HepG2 (cell line): ENCODE results near the gene TBC1D1. TPM values are rescaled to one million over a fixed set of nuclear protein-coding genes. Genes with fewer than 3 reads are reported as not detected.

Source experiments
- ATAC-seq: fragments of 200-7000 bp; cut with Tn5 transposase; 3 replicates; pipeline ENCODE4 v1.9.1; 2020; ENCODE audit warnings: mild to moderate bottlenecking, moderate library complexity
- BruUV-seq: library from RNA; stranded (reverse); fragments of 400-500 nt; replicated peaks from 2 replicates; lab custom pipeline; 2021; lab: Mats Ljungman, UMichigan
- CTCF ChIA-PET: fragments of 300-600 bp; formaldehyde crosslinking; extraction: SDS; loops from one replicate; lab custom pipeline; 2021; ENCODE audit warnings: low total read pairs, inconsistent platforms, low intra/inter-chr PET ratio; lab: Yijun Ruan, JAX
- POLR2A ChIA-PET: fragments of 350-600 bp; sonication (Branson Sonifier 250); formaldehyde crosslinking; loops from one replicate; lab custom pipeline; 2020; ENCODE audit warnings: antibody characterized with exemption, inconsistent platforms; lab: Yijun Ruan, JAX
- DNase-seq: peaks from one replicate; pipeline ENCODE4 v3.0.0-alpha.2; 2015; ENCODE audit warnings: low spot score
- FAIRE-seq: peaks from 3 replicates; lab custom pipeline; 2011; peaks lifted over from hg19 to GRCh38; lab: Jason Lieb, UNC
- H2AFZ ChIP-seq: one replicate; pipeline ENCODE4 v1.6.1; 2011; ENCODE audit warnings: low read length, inconsistent platforms
- H3K27ac ChIP-seq: fragments of 300-600 bp; 3 replicates; pipeline ENCODE4 v1.8.0; 2011; ENCODE audit warnings: mixed run types, mild to moderate bottlenecking, mixed read lengths, low read length, inconsistent platforms; ENCODE audit not compliant: insufficient read depth; ENCODE audit errors: extremely low read length
- H3K27me3 ChIP-seq, 2 experiments: fragments of 200-600 bp in 1 of 2; 2 replicates in 1 of 2; 3 replicates in 1 of 2; pipeline versions ENCODE4 v1.6.0 to v1.8.0; 2011; ENCODE audit warnings: low read length in 2 of 2, mild to moderate bottlenecking in 2 of 2, moderate library complexity in 2 of 2, inconsistent platforms in 1 of 2; ENCODE audit not compliant: insufficient read depth in 2 of 2, control insufficient read depth in 1 of 2
- H3K36me3 ChIP-seq, 2 experiments: fragments of 200-600 bp in 1 of 2; replicated peaks in 1 of 2; 2 replicates in 1 of 2; 3 replicates in 1 of 2; pipeline versions ENCODE4 v1.5.1 to v1.8.0; 2011; ENCODE audit warnings: low read length in 2 of 2, inconsistent platforms in 1 of 2; ENCODE audit not compliant: insufficient read depth in 2 of 2, control insufficient read depth in 1 of 2
- H3K4me1 ChIP-seq: 2 replicates; pipeline ENCODE4 v1.5.1; 2012; ENCODE audit warnings: low read length, inconsistent platforms; ENCODE audit not compliant: insufficient read depth
- H3K4me2 ChIP-seq: 2 replicates; pipeline ENCODE4 v1.6.0; 2011; ENCODE audit warnings: low read depth, low read length, inconsistent platforms
- H3K4me3 ChIP-seq, 3 experiments: fragments of 200-600 bp in 1 of 3; sonication (generic), shearing (Covaris generic) in 1 of 3; replicated peaks in 1 of 3; 2 replicates each; pipeline ENCODE4 v1.5.1; 2011 to 2016; ENCODE audit warnings: low read length in 3 of 3, inconsistent platforms in 2 of 3, low read depth in 2 of 3, mild to moderate bottlenecking in 2 of 3, control low read depth in 1 of 3, mixed read lengths in 1 of 3; ENCODE audit not compliant: insufficient read depth in 1 of 3
- H3K79me2 ChIP-seq: one replicate; pipeline ENCODE4 v1.6.1; 2011; ENCODE audit warnings: low read length, inconsistent platforms; ENCODE audit not compliant: insufficient read depth
- H3K9ac ChIP-seq: 2 replicates; pipeline ENCODE4 v1.6.0; 2011; ENCODE audit warnings: mild to moderate bottlenecking, low read depth, low read length, inconsistent platforms; ENCODE audit not compliant: insufficient read depth
- H3K9me3 ChIP-seq: 2 replicates; pipeline ENCODE4 v1.5.1; 2012; ENCODE audit warnings: mild to moderate bottlenecking, low read length
- H4K20me1 ChIP-seq: 2 replicates; pipeline ENCODE4 v1.6.0; 2011; ENCODE audit warnings: inconsistent platforms, mild to moderate bottlenecking, low read length, moderate library complexity; ENCODE audit not compliant: insufficient read depth
- HBP1 ChIP-seq: IDR thresholded peaks from 2 replicates; pipeline ENCODE4 v1.6.1; 2016; ENCODE audit warnings: low read depth, control low read depth
- HES4 ChIP-seq: sonication (generic); formaldehyde crosslinking; IDR thresholded peaks from 2 replicates; pipeline ENCODE4 v1.9.0; 2021; ENCODE audit warnings: mild to moderate bottlenecking, missing genetic modification reagents, borderline replicate concordance
- HMGXB3 ChIP-seq: sonication (generic); formaldehyde crosslinking; IDR thresholded peaks from 2 replicates; pipeline ENCODE4 v1.4.0; 2020; ENCODE audit warnings: missing genetic modification reagents, borderline replicate concordance
- HNRNPUL1 ChIP-seq: fragments of 200-400 bp; formaldehyde crosslinking; IDR thresholded peaks from 2 replicates; pipeline ENCODE4 v1.6.1; 2017; ENCODE audit warnings: low read depth, mild to moderate bottlenecking, low read length, moderate library complexity
- ISX ChIP-seq: sonication (generic); formaldehyde crosslinking; conservative IDR thresholded peaks from 2 replicates; pipeline ENCODE4 v1.5.0; 2020; ENCODE audit warnings: missing genetic modification reagents
- KDM3A ChIP-seq: IDR thresholded peaks from 2 replicates; pipeline ENCODE4 v1.6.1; 2018; ENCODE audit warnings: low read depth, missing compliant biosample characterization
- MYNN ChIP-seq: sonication (generic); formaldehyde crosslinking; IDR thresholded peaks from 2 replicates; pipeline ENCODE4 v1.4.0; 2020; ENCODE audit warnings: mild to moderate bottlenecking, low read depth, missing genetic modification reagents
- PAWR ChIP-seq: sonication (generic); formaldehyde crosslinking; IDR thresholded peaks from 2 replicates; pipeline ENCODE4 v1.4.0; 2020; ENCODE audit warnings: missing genetic modification reagents, mild to moderate bottlenecking, borderline replicate concordance
- TFE3 ChIP-seq: IDR thresholded peaks from 2 replicates; pipeline ENCODE4 v1.6.1; 2016
- TOPORS ChIP-seq: sonication (generic); formaldehyde crosslinking; IDR thresholded peaks from 2 replicates; pipeline ENCODE4 v1.8.0; 2023; ENCODE audit warnings: mild to moderate bottlenecking, missing genetic modification reagents
- TP53 ChIP-seq: sonication (generic); formaldehyde crosslinking; conservative IDR thresholded peaks from 2 replicates; pipeline ENCODE4 v1.4.0; 2020; ENCODE audit warnings: missing genetic modification reagents
- USF2 ChIP-seq, 2 experiments: sonication (generic) in 1 of 2; formaldehyde crosslinking in 1 of 2; IDR thresholded peaks; 2 replicates each; pipeline versions ENCODE4 v1.5.1 to v1.6.1; 2011 to 2020; ENCODE audit warnings: borderline replicate concordance in 1 of 2, low read depth in 1 of 2, low read length in 1 of 2, mild to moderate bottlenecking in 1 of 2, missing genetic modification reagents in 1 of 2, moderate library complexity in 1 of 2
- ZNF30 ChIP-seq: sonication (generic); formaldehyde crosslinking; IDR thresholded peaks from 2 replicates; pipeline ENCODE4 v1.5.0; 2020; ENCODE audit warnings: mild to moderate bottlenecking, missing genetic modification reagents
- ZNF337 ChIP-seq: sonication (generic); formaldehyde crosslinking; IDR thresholded peaks from 2 replicates; pipeline ENCODE4 v1.5.1; 2020; ENCODE audit warnings: missing genetic modification reagents, low read depth, mild to moderate bottlenecking, borderline replicate concordance
- WGBS: methylation state at CpG from one replicate; pipeline ENCODE4 v1.1.6; 2017; ENCODE audit warnings: low lambda C conversion rate; 5-methylcytosine and 5-hydroxymethylcytosine counted together
- in situ Hi-C: cut with HindIII; loops from 2 replicates; pipeline ENCODE4 v1.10.0; 2017; ENCODE audit warnings: low pct_unique_long_range_greater_than_20kb; ENCODE audit not compliant: extremely low pct_ligation_motif_present
- intact Hi-C: fragments of 100-400 bp; cut with micrococcal nuclease; formaldehyde crosslinking; loops from one replicate; pipeline ENCODE4 v1.10.0; 2022; ENCODE audit not compliant: unreplicated experiment
- polyA plus RNA-seq, 8 experiments: library from polyadenylated mRNA; depleted of rRNA in 3 of 8; stranded (reverse) in 7 of 8; unstranded in 1 of 8; fragments of >200 nt; fragmentation: Illumina TruSeq in 4 of 8; extraction: Trizol in 4 of 8; gene quantifications; 2 replicates each; pipeline versions ENCODE4 v1.2.1 to v1.2.3, GENCODE V29; 2011 to 2016; ENCODE audit warnings: low read depth in 4 of 8, missing spikeins in 1 of 8, mixed read lengths in 1 of 8; ENCODE audit not compliant: insufficient read depth in 1 of 8
- total RNA-seq, 5 experiments: library from RNA; depleted of rRNA; stranded (reverse); fragments of >200 nt; fragmentation: Illumina TruSeq; extraction: Trizol; gene quantifications; 2 replicates each; pipeline ENCODE4 v1.2.3, GENCODE V29; 2016; ENCODE audit warnings: low read depth in 1 of 5
- TF ChIP-seq, protein P1 (sequence below): sonication (generic); formaldehyde crosslinking; IDR thresholded peaks from 2 replicates; pipeline ENCODE4 v1.4.0; 2020; ENCODE audit warnings: mild to moderate bottlenecking, missing genetic modification reagents

Gene TBC1D1
- total and polyA plus RNA-seq, 2 of the 13 experiments (the other 11 are each of a cell fraction or from before 2014, with no cell fraction given) = 37.3 to 62.8 TPM

GRCh38 chr4:37865450-37865849, 25.4 kb upstream of the TBC1D1 start:
- Histone ChIP-seq H4K20me1 (no peaks in the 10 kb centered on the region), H3K27me3 (no peaks in the 10 kb centered on the region), H3K9ac (no peak overlapping the region), H3K27ac (no peak overlapping the region), H2AFZ (no peak overlapping the region), H3K4me1 (peaks cover 12% of the 10 kb centered on the region; the same call in 1 of the 2 replicates), H3K9me3 (no peaks in the 10 kb centered on the region), H3K4me2 (no peak overlapping the region), H3K4me3 (no peak overlapping the region), H3K79me2 (no peaks in the 10 kb centered on the region), H3K36me3 (peaks cover 0 to 13% of the 10 kb centered on the region in 2 experiments; a peak in 1 of 5 replicates)
- no peak for ATAC-seq
- no peak for DNase-seq
- CTCF ChIA-PET = no interaction called here
- no peak for FAIRE-seq
- 84% methylated on average over 3 of the region's 3 CpGs for WGBS
- intact Hi-C loops (no loop called here), in situ Hi-C loops (no loop called here)
- no TSS peak for BruUV-seq
- POLR2A ChIA-PET = no interaction called here
- TF ChIP-seq HES4 (CRISPR knock-in tag) (no peak), HMGXB3 (CRISPR knock-in tag) (no peak), KDM3A (no peak), USF2 (IDR thresholded peaks at IDR 0.05; ENCODE audit: low read depth, low read length) (no peak), USF2 (CRISPR knock-in tag; IDR thresholded peaks at IDR 0.05; ENCODE audit: borderline replicate concordance) (no peak), TOPORS (CRISPR knock-in tag) (no peak), HBP1 (no peak), TFE3 (CRISPR knock-in tag) (no peak), ZNF337 (CRISPR knock-in tag) (no peak), ISX (no peak), ZNF30 (CRISPR knock-in tag) (no peak), TP53 (no peak), HNRNPUL1 (no peak), MYNN (CRISPR knock-in tag) (no peak), PAWR (CRISPR knock-in tag) (no peak)
- TF ChIP-seq, protein P1, sequence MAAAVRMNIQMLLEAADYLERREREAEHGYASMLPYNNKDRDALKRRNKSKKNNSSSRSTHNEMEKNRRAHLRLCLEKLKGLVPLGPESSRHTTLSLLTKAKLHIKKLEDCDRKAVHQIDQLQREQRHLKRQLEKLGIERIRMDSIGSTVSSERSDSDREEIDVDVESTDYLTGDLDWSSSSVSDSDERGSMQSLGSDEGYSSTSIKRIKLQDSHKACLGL (CRISPR knock-in tag) = no peak
